GM21526 (cell line): ENCODE measurements around the gene SLC2A8.

ENCODE experiments used
- ATAC-seq: cut with Tn5 transposase; IDR thresholded peaks from one replicate; pipeline ENCODE4 v1.9.1; 2021; ENCODE audit warnings: moderate library complexity; ENCODE audit not compliant: unreplicated experiment, low FRiP score

Gene SLC2A8

DNA sequence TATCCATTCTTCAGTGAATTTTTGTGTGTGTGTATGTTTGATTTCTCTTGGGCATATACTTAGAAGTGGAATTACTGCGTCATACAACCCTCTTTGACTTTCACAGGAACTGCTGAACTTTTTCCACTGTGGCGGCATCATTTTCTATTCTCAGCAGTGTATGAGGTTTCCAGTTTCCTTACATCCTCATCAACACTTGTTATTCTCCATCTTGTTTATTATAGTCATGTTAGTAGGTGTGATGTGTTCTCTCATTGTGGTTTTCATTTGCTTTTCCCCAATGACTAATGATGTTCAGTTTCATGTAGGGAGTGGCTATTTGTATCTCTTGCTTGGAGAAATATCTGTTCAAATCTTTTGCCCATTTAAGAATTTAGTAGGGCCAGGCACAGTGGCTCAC is 29.8 kb downstream of the SLC2A8 start:
- no peak for ATAC-seq

DNA sequence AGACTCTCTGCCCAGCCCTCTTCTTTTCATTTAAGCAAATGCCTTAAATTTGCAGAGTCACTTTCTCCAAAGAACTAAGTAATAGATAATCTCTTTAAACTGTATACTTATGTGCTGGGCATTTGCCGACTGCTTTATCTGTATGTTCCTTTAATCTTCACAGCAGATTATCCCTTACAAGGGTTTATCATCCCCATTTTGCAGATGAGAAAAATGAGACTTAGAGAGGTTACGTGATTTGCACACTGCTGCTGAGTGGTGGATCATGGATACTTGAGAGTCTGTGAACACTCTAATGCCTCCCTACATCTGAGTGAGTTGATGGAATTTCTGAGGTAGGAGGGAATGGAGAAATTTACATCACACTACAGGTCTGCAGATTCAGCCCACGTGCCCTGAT is 31.4 kb downstream of the SLC2A8 start:
- ATAC-seq, result no peak

DNA sequence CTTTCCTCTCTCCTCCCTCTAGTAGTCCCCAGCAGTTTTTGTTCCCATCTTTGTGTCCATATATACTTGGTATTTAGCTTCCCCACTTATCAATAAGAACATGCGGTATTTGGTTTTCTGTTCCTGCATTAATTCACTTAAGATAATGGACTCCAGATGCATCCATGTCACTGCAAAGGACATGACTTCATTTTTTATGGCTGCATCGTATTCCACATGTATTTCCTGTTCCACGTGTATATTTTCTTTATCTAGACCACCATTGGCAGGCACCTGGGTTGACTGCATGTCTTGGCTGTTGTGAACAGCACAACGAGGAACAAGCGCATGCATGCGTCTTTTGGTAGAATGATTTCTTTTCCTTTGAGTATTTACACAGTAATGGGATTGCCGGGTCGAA is 33.4 kb downstream of the SLC2A8 start:
- ATAC-seq, result no peak

DNA sequence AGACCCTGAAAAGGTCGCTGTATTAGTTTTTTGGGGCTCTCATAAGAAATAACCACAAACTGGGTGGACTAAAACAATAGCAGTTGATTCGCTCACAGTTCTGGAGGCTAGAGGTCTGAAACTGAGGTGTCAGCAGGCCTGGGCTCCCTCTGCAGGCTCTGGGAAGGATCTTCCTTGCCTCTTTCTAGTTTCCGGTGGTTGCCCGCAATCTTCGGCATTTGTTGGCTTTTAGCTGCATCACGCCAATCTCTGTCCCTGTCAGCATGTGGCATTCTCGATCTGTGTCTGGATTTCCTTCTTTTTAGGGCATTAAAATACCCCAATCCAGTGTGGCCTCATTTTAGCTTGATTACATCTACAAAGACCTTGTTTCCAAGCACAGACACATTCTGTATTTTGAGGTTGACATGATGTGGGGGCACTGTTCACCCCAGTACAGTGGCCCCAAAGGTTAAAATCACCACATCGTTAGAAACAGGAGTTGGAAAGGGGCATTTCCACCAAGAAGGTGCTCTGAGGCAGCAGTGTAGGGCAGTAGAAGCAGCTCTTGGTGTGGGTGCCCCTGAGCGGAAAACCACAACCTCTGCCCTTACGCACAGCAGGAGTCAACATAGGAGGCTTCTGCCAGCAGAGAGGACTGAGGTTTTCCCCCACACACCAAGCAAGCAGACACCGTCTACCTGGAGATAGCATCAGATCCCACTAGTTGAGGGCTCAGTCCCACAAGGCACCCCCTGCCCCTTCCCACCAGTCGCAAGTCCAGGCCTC is 40.7 kb downstream of the SLC2A8 start:
- ATAC-seq, result no peak

DNA sequence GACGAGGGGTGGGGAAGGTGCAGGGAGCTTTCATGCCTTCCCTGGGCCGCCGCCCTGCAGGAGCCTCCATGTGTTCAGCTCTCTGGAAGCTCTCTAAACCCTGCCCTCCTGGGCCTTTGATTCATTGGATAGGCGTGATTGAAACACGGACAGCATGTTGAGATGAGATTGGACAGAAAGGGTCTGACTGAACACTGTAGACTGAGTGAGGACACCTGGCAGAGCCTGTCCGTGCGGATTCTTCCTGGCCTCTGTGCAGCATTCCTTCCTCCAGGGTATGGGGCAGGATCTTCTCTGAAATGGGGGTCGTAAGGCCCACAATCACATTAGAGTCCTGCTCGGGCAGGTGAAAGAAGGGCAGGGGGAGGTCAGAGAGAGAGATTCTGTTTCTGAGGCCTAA is 41.4 kb downstream of the SLC2A8 start:
- no peak for ATAC-seq

DNA sequence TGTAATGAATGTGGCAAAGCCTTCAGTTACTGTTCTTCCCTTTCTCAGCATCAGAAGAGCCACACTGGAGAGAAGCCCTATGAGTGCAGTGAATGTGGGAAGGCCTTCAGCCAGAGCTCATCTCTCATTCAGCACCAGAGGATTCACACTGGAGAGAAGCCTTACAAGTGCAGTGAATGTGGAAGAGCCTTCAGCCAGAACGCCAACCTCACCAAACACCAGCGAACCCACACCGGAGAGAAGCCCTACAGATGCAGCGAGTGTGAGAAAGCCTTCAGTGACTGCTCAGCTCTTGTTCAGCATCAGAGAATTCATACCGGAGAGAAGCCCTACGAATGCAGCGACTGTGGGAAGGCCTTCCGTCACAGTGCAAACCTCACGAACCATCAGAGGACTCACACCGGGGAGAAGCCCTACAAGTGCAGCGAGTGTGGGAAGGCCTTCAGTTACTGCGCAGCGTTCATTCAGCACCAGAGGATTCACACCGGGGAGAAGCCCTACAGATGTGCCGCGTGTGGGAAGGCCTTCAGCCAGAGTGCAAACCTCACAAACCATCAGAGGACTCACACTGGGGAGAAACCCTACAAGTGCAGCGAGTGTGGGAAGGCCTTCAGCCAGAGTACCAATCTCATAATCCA is 47.4 kb downstream of the SLC2A8 start:
- no peak for ATAC-seq

DNA sequence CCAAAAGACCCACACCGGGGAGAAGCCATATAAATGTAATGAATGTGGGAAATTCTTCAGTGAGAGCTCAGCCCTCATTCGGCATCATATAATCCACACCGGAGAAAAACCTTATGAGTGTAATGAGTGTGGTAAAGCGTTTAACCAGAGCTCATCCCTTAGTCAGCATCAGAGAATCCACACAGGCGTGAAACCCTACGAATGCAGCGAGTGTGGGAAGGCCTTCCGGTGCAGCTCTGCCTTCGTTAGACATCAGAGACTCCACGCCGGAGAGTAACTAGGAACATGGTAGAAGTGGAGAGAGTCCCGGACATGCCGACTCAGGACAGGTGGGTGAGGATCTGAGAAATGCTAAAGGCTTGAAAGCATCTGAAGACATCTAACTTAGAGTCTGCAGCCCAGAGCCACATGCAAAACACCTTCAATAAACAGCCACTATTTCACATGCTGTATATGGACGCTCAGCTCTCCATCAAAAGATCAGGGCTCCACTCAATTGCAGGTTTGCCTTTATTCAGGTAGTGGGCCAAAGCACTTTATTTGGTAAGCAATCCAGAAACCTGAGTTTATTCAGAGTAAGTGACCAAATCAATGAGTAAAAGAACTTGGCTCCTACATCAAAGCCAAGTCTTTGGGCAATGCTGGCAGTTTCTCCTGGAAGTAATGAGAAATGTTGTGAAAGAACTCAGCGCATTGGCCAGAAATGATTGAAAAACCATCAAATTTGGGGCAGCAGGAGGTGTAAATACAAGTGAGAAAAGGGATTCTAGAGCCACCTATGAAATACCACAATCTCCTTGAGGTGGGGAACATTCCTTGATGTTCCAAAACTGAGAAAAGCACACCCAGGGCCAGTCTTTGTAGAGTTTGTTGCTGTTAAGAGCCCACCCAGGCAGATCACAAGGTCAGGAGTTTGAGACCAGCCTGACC is 48.2 kb downstream of the SLC2A8 start:
- ATAC-seq, result no peak

DNA sequence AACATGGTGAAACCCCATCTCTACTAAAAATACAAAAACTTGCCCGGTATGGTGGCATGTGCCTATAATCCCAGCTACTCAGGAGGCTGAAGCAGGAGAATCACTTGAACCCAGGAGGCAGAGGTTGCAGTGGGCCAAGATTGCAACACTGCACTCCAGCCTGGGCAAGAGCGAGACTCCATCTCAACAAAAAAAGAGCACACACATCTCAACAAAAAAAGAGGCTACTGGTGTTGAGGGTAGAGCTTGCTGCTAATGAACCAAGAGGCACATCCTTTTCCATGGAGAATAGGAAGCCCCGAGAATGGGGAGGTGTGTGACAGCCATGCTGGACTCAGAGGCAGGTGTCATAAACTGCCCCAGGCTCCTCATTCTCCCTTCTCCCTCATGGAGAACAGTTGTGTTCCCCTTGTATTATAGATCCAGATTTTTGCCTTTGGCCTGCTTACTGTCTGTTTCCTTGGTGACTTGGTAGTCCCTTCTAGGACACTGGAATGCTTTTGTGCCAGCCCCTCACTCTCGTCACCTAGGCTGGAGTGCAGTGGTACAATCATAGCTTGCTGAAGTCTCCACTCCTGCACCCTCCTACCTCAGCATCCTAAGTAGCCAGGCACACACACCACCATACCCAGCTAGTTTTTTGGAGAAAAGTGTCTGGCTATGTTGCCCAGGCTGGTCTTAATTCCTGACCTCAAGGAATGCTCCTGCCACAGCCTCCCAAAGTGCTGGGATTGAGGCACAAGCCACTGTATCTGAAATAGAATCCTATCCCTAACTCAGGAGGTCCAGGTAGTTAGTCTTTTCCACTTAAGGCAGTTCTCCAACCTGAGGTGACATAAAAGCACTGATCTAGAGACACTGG is 49.1 kb downstream of the SLC2A8 start:
- no peak for ATAC-seq

DNA sequence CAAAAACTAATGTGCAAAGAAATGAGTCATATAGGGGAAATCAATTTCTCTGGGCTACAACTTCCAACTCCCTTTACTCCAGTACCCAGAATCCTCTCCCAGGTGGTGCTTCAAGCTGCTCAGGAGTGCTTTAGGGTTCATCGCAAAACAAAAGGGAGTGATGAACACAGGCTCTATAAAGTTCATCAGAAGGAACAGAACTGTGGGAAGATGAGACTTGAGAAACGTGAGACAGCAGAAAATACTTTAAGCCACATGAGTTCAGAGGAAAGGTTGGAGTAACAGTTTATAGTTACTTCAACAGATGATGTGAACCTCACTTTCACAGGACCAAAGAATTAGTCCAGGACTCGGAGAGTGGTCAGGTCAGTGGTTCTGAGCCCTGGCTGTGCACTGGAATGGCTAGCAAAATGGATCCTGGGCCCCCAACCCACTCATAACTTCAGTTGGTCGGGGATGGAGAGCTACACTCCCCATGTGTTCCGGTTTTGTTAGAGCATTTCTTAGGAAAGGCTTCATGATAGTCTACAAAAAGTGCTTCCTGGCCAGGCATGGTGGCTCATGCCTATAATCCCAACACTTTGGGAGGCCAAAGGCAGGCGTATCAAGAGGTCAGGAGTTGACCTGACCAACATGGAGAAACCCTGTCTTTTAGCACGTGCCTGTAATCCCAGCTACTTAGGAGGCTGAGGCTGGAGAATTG is 49.9 kb downstream of the SLC2A8 start:
- no peak for ATAC-seq

DNA sequence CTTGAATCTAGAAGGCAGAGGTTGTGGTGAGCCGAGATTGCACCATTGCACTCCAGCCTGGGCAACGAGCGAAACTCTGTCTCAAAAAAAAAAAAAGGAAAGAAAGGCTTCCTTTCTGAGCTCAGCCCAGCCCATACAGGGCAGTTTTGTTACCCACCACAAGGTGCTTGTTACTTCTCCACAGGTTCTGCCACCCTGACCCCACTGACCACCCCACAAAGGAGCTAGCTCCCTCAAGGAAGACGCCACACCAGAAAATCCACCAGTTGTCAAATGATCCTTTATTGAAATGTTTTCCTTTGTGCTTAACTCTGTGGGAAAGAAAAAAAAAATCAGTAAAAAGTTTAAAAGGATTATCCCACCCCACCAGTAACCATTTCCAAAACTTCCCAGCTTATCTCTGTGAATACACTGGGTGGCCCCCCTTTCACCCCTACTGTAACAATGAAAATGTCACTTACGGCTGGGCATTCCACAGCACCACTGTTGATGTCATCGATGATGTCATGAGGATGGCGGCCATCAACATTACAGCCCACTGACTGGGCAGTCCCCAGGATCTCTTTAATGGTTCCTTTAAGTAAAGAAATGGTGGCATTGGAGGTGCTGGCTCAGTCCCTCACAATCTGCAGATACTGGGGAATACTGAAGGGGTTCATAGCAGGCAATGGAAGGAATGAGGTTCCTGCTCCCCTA is 50.6 kb downstream of the SLC2A8 start:
- ATAC-seq, result no peak

DNA sequence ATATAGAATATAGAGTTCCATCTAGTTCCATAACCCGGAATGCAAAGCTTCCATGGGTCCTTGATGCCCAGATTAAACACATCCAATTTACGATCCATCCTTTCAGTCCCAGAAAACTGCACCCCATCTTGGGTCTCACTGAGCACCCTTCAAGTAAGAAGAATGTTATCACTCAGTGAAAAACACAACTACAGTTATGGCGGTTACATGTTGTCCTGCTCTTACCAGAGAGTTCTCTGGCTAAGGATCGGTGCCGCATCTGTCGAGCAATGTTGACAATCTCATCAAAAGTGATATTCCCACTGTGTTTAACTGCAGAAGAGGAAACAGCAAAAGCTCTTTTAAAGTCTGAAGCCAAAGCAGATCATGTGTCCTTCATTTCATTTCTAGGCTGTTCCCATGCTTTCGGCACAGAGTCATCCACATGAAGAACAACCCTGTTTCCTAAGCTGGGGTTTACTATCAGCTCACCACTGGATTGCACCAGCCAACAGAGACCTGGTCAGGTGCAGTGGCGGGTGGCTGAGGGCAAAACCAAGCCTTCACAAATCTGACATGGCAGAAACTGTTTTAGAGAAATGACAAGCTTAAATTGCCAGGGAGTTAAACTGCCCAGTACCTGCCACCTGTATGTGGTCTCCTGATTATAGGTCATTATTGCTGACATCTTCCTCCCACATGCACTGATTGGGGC is 51.3 kb downstream of the SLC2A8 start:
- no peak for ATAC-seq

DNA sequence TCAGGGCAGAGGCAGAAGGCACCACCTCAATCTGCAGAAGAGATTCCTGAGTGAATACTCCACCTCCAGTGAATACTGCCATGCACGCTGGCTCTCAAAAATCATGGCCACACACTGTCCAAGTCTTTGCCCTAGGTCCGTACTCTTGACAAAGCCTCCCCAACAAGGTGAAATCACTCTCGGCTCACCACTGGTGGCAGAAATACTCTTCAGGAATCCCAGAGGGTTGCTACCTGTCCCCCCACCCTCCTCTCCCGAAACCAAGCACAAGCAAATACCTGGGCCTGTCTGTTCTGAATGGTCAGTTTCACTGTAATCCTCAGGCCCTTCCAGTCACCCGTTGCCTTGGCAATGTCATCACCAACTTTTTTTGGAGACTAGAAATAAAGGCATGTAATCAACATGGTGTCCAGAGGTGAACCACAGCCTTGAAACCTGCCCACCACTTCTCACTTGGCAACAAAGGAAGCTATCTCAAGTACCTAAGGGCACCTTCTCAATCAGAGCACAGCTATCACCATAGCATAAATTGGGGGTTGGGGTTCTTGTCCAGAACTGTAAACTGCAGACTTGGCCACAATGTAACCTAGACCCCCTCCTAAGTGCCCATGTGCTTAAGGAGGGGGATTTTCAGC is 52.5 kb downstream of the SLC2A8 start:
- ATAC-seq, result no peak

DNA sequence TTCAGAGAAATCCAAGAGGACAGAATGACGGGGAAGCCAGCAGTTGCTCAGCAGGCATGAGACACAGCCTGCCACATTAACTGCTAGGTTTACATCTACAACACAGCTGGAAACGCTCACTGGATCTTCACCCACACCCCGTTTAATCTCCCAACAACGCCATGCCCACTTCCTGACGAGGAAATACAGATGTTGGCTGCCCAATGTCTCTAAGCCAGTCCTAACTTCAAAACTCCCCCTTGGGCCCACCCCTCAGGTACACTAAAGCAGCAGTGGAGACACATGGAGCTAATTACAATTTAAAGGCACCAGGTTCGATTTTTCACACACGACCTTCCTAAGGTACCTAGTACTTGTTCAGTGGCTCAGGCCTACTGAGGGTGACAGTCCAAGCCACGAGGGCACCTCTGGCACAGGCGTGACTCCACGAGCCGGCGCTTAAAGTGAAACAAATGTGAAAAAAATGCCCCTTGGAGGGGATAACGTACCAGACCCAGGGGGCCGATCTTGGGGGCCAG is 53.3 kb downstream of the SLC2A8 start:
- no peak for ATAC-seq

DNA sequence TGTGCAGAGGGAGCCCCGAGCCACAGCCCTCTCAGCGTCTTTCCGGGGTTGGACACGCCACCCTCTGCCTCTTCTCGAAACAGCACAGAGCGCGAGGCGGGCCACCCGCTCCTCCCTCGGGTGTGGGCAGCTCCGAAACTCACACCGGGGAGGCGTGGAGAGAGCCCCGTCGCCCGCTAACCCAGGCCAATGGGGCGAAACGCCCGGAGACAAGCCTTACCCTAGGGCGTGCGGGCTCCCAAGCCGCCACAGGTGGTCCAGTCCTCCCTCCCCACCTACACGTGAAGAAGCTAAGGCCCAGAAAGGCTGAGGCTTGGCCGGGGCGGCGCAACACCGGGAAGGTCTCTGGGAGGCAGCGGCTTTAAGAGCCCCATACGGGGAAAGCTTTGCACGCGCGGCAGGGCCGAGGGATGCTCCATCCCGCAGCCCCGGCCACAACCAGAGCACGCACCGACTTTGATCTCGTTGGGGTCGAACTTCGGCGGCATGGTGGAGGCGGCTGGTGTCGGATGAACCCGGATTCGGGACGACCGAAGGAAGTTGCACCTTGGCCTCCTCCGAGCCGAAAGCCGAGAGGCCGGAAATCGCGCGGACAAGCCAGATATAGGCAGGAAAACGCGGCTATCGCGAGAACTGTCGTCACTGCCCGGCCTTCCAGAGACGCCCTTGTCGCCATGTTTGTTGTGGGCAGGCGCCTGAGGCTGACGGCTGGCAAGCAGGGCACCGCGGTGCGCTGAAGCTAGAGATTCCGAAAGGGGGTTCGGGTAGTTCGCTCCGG is 54.0 kb downstream of the SLC2A8 start, which contains the start of the genes LRSAM1 and RPL12:
Gene LRSAM1 (plus strand): TSS at position 681 of the 778 bp plus-strand sequence. CDS start 3,018 bp downstream, outside the sequence.
Gene RPL12 (minus strand): TSS at position 577 of the 778 bp plus-strand sequence. CDS start 89 bp downstream, at position 488.
- peak; percentile 61 for ATAC-seq

DNA sequence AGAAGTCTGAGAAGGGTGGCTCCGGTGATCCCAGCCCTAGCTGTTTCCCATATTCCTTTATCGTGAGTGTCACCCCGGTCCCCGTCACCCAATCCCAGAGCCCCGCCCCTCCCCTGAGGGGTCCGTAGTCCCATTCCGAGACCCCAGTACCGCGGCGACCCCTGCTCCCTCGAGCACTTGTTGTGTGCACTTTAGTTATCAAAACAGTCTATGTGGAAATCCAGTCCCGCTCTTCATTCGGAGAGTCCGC is 54.6 kb downstream of the SLC2A8 start:
- no peak for ATAC-seq

DNA sequence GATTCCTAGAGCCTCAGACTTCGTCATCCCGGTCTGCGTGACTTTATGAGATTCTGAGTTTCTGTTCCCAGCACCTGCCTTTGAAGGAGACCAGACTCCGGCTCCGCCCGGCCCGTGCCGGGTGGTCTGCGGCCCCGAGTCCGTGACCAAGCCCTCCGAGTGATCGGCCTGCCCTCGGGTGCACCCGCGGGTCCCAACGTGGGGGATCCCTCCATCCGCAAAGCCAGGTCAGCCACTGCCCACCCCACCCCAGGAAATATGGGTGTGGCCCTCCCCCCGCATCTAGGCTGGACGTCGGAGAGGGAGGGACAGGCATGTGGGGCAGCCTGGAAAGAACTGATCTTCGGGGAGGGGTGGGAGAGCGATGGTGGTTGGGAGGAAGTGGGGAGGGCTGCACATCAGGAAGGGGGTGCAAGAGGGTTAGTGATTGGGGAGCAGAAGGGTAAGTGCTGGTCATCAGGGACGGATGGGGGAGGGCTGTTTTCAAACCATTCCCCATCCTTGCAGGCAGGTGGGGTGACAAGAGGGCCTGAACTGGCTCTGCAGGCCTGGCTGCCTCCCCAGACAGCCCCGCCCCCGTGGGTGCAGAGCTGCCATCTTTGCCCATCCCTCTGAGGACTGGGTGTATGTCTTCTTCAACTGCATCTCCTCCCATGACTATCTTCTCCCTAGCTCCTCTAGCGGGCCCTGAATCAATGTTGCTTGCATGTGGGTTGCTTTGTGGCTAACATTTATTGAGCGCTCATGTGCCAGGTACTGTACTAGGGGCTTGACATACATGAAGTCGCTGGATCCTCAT is 55.1 kb downstream of the SLC2A8 start:
- no peak for ATAC-seq
